Lower lobe of right lung (tissue), 2 donors: ENCODE results near the gene DNLZ. TPM values are rescaled to one million over a fixed set of nuclear protein-coding genes. Genes with fewer than 3 reads are reported as not detected.

Experiments
- ATAC-seq, 2 donors: fragments of 200-7000 bp; cut with Tn5 transposase; one replicate each; pipeline ENCODE4 v1.9.1; 2020 to 2022; ENCODE audit warnings: mild to moderate bottlenecking in 2 of 2, moderate library complexity in 2 of 2
- DNase-seq: peaks from one replicate; pipeline ENCODE4 v3.0.0-alpha.2; 2020
- H3K27ac ChIP-seq: fragments of 200-600 bp; one replicate; pipeline ENCODE4 v1.8.0; 2022
- H3K27me3 ChIP-seq: fragments of 200-600 bp; one replicate; pipeline ENCODE4 v1.8.0; 2022; ENCODE audit warnings: low read depth
- H3K36me3 ChIP-seq: fragments of 200-600 bp; one replicate; pipeline ENCODE4 v1.8.0; 2022; ENCODE audit warnings: mild to moderate bottlenecking
- H3K4me1 ChIP-seq: fragments of 200-600 bp; one replicate; pipeline ENCODE4 v1.8.0; 2022
- H3K4me3 ChIP-seq: fragments of 200-600 bp; one replicate; pipeline ENCODE4 v1.8.0; 2022; ENCODE audit warnings: mild to moderate bottlenecking
- H3K9me3 ChIP-seq: fragments of 200-600 bp; one replicate; pipeline ENCODE4 v1.8.0; 2022
- CTCF ChIP-seq: fragments of 200-600 bp; IDR thresholded peaks from one replicate; pipeline ENCODE4 v1.8.0; 2022; ENCODE audit warnings: antibody characterized with exemption, mild to moderate bottlenecking
- intact Hi-C: fragments of 100-400 bp; cut with DNase I; formaldehyde crosslinking; loops from one replicate; pipeline ENCODE4 v1.11.0; 2022
- total RNA-seq: library from RNA; stranded (reverse); fragmentation: NEBNext Ultra II Directional; extraction: Animal tissue kit (Norgen Biotek cat#: 25700); gene quantifications from one replicate; pipeline ENCODE4 v1.2.1, GENCODE V29; 2021
- donor health status: DM: no; HTN: yes; CAD: no; lungs with severe emphysema.

Gene DNLZ
- total RNA-seq, 1 donor from 2014 or later: 12.9 TPM

DNA sequence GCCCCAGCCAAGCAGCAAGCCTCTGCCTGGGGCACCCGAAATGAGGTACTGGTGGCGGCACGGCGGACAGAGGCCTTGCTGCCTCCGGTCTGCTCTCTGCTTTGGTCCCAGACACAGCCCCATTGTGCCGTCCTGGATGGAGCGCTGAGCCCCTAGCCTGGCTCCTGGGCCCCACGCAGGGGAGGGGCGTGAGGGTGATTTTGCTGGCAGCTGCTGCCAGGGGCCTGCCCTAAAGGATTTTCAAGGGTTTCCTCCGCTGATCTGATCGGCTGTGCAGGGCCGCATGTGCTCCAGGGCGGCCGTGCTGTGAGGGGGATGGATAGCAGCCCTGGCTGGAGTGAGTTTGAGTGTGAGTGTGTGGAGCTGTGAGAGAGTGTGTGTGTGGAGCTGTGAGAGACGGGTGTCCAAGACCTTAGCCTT lies 34.9 kb downstream of the DNLZ start:
- intact Hi-C loops: no loop called here
- peak overlapping the region; percentile 67 for H3K4me3 ChIP-seq
- no peaks in the 10 kb centered on the region for H3K36me3 ChIP-seq
- TF ChIP-seq CTCF: no peak
- H3K27me3 ChIP-seq: peaks cover 3% of the 10 kb centered on the region
- DNase-seq (no peak), ATAC-seq (no peak)
- peaks cover 31% of the 10 kb centered on the region for H3K4me1 ChIP-seq
- peak overlapping the region; percentile 86 for H3K27ac ChIP-seq
- no peaks in the 10 kb centered on the region for H3K9me3 ChIP-seq

DNA sequence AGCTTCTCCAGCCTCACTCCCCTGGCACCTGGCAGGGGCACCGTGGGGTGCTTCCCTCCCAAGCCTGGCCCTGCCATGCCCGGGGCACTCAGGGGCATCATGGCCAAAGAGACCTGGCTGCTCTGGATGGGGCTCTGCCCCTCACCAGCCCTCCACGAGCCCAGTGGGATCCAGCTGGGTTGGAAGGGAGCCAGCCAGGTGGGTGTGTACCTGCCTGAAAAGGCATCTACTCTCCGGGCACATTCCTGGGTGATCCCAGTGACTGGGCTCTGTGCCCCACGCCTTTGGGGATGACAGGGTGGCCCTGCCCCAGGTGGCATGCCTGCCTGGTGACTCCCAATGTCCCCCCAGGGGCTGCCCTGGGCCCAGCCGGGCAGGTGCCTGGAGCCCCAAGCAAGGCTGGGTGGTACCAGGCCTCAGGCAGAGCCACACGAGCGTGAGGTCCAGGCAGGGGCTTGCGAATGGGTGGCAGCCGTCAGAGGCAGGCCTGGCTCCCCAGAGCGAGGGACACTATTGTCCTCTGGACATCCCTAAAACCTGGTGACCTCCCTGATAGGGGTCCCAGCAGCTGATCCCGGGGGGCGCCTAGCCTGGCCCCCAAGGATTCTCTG lies 35.4 kb downstream of the DNLZ start:
- ATAC-seq: peak; percentile 13 to 16
- Histone ChIP-seq H3K4me1 (peaks cover 31% of the 10 kb centered on the region), H3K27ac (peak overlapping the region; percentile 86), H3K27me3 (peaks cover 3% of the 10 kb centered on the region), H3K4me3 (peak overlapping the region; percentile 67), H3K36me3 (no peaks in the 10 kb centered on the region), H3K9me3 (no peaks in the 10 kb centered on the region)
- peak; percentile 71 for DNase-seq
- TF ChIP-seq CTCF: no peak
- intact Hi-C loops: no loop called here

- Histone ChIP-seq H3K4me3 (peak within 1 kb of the TSS; percentile 67), H3K36me3 (no peaks in the 10 kb centered on the region), H3K9me3 (no peaks in the 10 kb centered on the region), H3K4me1 (peaks cover 31% of the 10 kb centered on the region), H3K27me3 (peaks cover 3% of the 10 kb centered on the region), H3K27ac (peak within 1 kb of the TSS; percentile 86)
- ATAC-seq (peak; percentile 25 to 36), DNase-seq (no peak)
- intact Hi-C loops: no loop called here
- TF ChIP-seq CTCF: no peak
These were observed 36.1 kb downstream of the DNLZ start, which contains the start of gene GPSM1 for GRCh38 chr9:136327304-136327974. Gene GPSM1 (plus strand): TSS chr9:136327539. CDS start chr9:136327696, 157 bp downstream.

DNA sequence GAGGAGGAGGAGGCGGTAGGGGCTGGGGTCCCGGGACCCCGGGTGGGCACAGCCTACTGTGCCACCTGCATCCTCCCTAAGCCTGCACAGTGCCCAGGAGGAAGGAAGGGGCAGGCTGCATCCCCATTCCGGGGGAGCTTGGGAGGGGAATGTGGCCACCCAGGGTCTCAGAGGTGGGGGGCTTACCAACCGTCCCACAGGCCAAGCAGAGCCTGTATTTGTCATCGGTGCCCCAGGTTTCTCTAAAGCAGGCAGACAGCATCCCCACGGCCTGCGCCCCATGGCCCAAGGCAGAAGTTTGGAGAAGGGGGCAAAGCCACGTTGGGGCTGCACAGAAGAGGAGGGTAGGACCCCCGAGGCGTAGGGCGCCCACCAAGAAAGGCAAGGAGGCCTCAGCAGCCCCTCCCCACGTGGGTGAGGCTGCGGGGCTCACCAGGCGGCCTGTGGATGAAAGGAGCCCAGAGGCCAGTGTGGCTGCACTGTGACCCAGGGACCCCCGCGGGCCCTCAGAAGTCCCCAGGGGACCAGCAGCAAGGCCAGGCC lies 36.7 kb downstream of the DNLZ start:
- H3K27me3 ChIP-seq: peaks cover 3% of the 10 kb centered on the region
- no peak for TF ChIP-seq CTCF
- intact Hi-C loops: no loop called here
- no peaks in the 10 kb centered on the region for H3K9me3 ChIP-seq
- DNase-seq (no peak), ATAC-seq (no peak)
- peak overlapping the region; percentile 86 for H3K27ac ChIP-seq
- peaks cover 31% of the 10 kb centered on the region for H3K4me1 ChIP-seq
- no peaks in the 10 kb centered on the region for H3K36me3 ChIP-seq
- H3K4me3 ChIP-seq: peak overlapping the region; percentile 67

GRCh38 chr9:136326061-136326760 lies 37.3 kb downstream of the DNLZ start:
- ATAC-seq (peak; percentile 4 to 45), DNase-seq (no peak)
- TF ChIP-seq CTCF: no peak
- H3K4me3 ChIP-seq: peak overlapping the region; percentile 67
- H3K4me1 ChIP-seq: peaks cover 31% of the 10 kb centered on the region
- intact Hi-C loops: no loop called here
- H3K36me3 ChIP-seq: no peaks in the 10 kb centered on the region
- H3K9me3 ChIP-seq: no peaks in the 10 kb centered on the region
- H3K27ac ChIP-seq: peak overlapping the region; percentile 86
- peaks cover 3% of the 10 kb centered on the region for H3K27me3 ChIP-seq
